HG02981 (cell line): Measurements from ENCODE around the gene MINDY2.
"Not testable (repeated sequence)": the region's sequence is repeated elsewhere in the genome, so short reads cannot be mapped to it uniquely, and the experiment has no call there.

Experiments used
- ATAC-seq: cut with Tn5 transposase; IDR thresholded peaks from one replicate; pipeline ENCODE4 v1.9.1; 2021; ENCODE audit warnings: mild to moderate bottlenecking, moderate library complexity; ENCODE audit not compliant: unreplicated experiment

MINDY2 gene

GRCh38 chr15:58805095-58805494 lies 34.0 kb downstream of the MINDY2 start:
- no peak for ATAC-seq

- not testable (repeated sequence) for ATAC-seq
These were observed 52.2 kb downstream of the MINDY2 start for GRCh38 chr15:58823267-58823666.

GRCh38 chr15:58830556-58830955 lies 59.5 kb downstream of the MINDY2 start:
- ATAC-seq = no peak

GRCh38 chr15:58833681-58834426 lies 62.8 kb downstream of the MINDY2 start:
- not testable (repeated sequence) for ATAC-seq

GRCh38 chr15:58839485-58839884 lies 68.4 kb downstream of the MINDY2 start:
- ATAC-seq = no peak

- no peak for ATAC-seq
These were observed 68.9 kb downstream of the MINDY2 start for GRCh38 chr15:58840048-58840447.

- no peak for ATAC-seq
These were observed 71.8 kb downstream of the MINDY2 start for GRCh38 chr15:58842713-58843396.

GRCh38 chr15:58851205-58851604 lies 80.1 kb downstream of the MINDY2 start:
- ATAC-seq = not testable (repeated sequence)

- ATAC-seq = no peak
These were observed 81.2 kb downstream of the MINDY2 start for GRCh38 chr15:58852347-58852746.

GRCh38 chr15:58854593-58854992 lies 83.5 kb downstream of the MINDY2 start:
- ATAC-seq = no peak

GRCh38 chr15:58856086-58856485 lies 85.0 kb downstream of the MINDY2 start:
- ATAC-seq = no peak

- not testable (repeated sequence) for ATAC-seq
These were observed 85.5 kb downstream of the MINDY2 start for GRCh38 chr15:58856621-58857020.

GRCh38 chr15:58862326-58862725 lies 91.2 kb downstream of the MINDY2 start:
- no peak for ATAC-seq

GRCh38 chr15:58864602-58865424 lies 93.7 kb downstream of the MINDY2 start:
- ATAC-seq = no peak

- no peak for ATAC-seq
These were observed 94.4 kb downstream of the MINDY2 start for GRCh38 chr15:58865425-58865880.

- no peak for ATAC-seq
These were observed 96.8 kb downstream of the MINDY2 start for GRCh38 chr15:58867926-58868325.

GRCh38 chr15:58870451-58870850 lies 99.3 kb downstream of the MINDY2 start:
- no peak for ATAC-seq

- ATAC-seq = no peak
These were observed 102.2 kb downstream of the MINDY2 start for GRCh38 chr15:58873267-58873666.

GRCh38 chr15:58875343-58875742 lies 104.2 kb downstream of the MINDY2 start:
- no peak for ATAC-seq

- no peak for ATAC-seq
These were observed 105.4 kb downstream of the MINDY2 start for GRCh38 chr15:58876306-58877106.
